Measurements from ENCODE around the gene SIPA1L3.

- TF ChIP-seq, protein P1, sequence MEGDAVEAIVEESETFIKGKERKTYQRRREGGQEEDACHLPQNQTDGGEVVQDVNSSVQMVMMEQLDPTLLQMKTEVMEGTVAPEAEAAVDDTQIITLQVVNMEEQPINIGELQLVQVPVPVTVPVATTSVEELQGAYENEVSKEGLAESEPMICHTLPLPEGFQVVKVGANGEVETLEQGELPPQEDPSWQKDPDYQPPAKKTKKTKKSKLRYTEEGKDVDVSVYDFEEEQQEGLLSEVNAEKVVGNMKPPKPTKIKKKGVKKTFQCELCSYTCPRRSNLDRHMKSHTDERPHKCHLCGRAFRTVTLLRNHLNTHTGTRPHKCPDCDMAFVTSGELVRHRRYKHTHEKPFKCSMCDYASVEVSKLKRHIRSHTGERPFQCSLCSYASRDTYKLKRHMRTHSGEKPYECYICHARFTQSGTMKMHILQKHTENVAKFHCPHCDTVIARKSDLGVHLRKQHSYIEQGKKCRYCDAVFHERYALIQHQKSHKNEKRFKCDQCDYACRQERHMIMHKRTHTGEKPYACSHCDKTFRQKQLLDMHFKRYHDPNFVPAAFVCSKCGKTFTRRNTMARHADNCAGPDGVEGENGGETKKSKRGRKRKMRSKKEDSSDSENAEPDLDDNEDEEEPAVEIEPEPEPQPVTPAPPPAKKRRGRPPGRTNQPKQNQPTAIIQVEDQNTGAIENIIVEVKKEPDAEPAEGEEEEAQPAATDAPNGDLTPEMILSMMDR (conservative IDR thresholded peaks at IDR 0.05) = no peak
- TF ChIP-seq ZFX (IDR thresholded peaks at IDR 0.05) = no peak
These were observed 116.0 kb downstream of the SIPA1L3 start for GRCh38 chr19:38022791-38023670.

All from C4-2B (cell line).